Measurements from ENCODE around the gene FNDC3A.
"Not testable (repeated sequence)": the region's sequence is repeated elsewhere in the genome, so short reads cannot be mapped to it uniquely, and the experiment has no call there.

Gene FNDC3A

GRCh38 chr13:49134305-49134704 is 158.6 kb downstream of the FNDC3A start:
- DNase-seq (ENCODE audit: low read depth, low spot score) = no peak

GRCh38 chr13:49137138-49137643 is 161.5 kb downstream of the FNDC3A start:
- DNase-seq (ENCODE audit: low read depth, low spot score) = not testable (repeated sequence)

GRCh38 chr13:49140910-49141611 is 165.3 kb downstream of the FNDC3A start:
- no peak for DNase-seq (ENCODE audit: low read depth, low spot score)

GRCh38 chr13:49146950-49147355 is 171.2 kb downstream of the FNDC3A start:
- DNase-seq (ENCODE audit: low read depth, low spot score) = no peak

DNA sequence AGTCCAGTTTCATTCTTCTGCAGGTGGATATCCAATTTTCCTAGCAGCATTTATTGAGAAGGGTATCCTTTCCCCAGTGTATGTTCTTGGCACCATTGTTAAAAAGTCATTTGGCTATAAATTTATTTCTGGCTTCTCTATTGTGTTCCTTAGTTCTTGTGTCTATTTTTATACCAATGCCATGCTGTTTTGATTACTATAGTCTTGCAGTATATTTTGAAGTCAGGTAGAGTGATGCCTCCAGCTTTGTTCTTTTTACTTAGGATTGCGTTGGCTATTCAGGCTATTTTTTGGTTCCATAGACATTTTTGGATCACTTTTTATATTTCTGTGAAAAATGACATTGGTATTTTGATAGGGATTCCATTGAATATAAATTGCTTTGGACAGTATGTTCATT is 172.7 kb downstream of the FNDC3A start:
- no peak for DNase-seq (ENCODE audit: low read depth, low spot score)

- DNase-seq (ENCODE audit: low read depth, low spot score) = not testable (repeated sequence)
Measured at GRCh38 chr13:49157955-49158584, 182.4 kb downstream of the FNDC3A start.

GRCh38 chr13:49163162-49163561 is 187.4 kb downstream of the FNDC3A start:
- DNase-seq (ENCODE audit: low read depth, low spot score) = not testable (repeated sequence)

DNA sequence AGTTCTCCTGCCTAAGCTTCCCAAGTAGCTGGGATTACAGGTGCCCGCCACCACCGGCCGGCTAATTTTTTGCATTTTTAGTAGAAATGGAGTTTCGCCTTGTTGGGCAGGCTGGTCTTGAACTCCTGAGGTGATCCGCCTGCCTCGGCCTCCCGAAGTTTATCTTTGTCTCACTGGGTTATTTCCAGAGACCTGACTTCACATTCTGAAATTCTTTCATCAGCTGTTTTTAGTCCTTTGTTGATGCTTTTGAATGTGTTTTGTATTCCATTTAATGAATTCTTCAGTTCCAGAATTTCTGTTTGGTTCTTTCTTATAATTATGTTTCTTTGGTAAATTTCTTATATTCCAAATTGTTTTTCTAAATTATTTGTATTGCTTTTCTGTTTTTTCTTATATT is 189.0 kb downstream of the FNDC3A start:
- no peak for DNase-seq (ENCODE audit: low read depth, low spot score)

DNA sequence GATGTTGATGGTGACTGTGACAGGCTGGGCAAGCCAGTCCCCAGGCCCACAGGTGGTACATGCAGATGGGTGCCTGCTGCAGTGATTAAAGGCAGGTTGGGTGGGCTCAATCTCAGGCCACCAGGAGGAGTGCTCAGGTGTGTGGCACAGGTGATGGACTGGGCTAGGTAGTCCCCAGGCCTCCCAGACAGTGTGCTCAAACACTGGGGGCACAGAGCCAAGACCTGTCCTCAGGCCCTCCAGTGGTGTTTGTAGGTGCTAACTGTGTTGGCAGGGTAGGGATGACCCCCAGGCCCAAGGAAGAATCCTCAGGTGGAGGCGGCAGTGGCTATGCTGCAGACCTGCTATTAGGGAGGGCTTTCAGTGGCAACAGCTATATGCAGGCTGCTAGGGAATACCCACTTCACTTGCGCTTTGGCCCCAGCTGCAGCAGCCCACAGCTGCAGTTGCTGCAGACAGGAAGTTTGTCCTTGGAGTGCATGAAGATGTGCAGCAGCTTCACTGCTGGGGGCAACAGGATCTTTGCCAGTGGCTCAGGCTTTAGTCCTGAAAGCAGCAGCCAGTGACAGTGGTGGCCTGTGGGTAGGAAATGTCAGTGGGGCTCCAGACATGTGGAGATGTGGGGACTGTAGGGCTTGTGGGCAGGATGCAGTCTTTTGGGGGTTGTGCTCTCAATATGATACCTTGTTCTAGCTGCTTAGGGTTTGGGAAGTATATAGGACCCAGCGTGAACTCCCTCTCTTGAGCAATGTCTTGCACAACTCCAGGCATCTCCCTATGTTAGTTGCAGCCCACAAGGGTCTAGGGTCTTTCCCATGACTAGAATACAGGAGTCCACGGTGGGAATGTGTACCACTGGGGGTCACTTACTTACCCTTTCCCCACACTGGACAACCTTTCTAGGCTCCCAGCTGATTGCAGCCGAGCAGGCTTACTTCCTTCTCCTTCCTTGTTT is 190.4 kb downstream of the FNDC3A start:
- no peak for DNase-seq (ENCODE audit: low read depth, low spot score)

GRCh38 chr13:49171359-49171758 is 195.6 kb downstream of the FNDC3A start:
- DNase-seq (ENCODE audit: low read depth, low spot score) = no peak

GRCh38 chr13:49183672-49184325 is 208.1 kb downstream of the FNDC3A start:
- no peak for DNase-seq (ENCODE audit: low read depth, low spot score)

GRCh38 chr13:49184621-49185020 is 208.9 kb downstream of the FNDC3A start:
- DNase-seq (ENCODE audit: low read depth, low spot score) = no peak

DNA sequence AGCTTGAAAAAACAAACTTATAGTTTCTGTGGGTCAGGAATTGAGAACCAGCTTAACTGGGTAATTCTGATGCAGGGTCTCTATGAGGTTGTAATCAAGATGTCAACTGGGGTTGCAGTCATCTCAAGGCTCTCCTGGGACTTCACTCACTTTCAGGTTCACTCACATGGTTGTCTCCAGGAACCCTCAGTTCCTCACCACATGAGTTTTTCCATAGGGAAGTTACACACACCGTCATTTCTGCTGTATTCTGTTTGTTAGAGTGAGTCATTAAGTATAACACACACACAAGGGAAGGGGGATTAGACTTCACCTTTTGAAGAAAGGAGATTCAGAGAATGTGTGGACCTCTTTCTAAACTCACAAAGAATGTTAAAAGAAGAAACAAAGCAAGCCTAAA is 209.6 kb downstream of the FNDC3A start:
- DNase-seq (ENCODE audit: low read depth, low spot score) = no peak

GRCh38 chr13:49190901-49191300 is 215.2 kb downstream of the FNDC3A start:
- DNase-seq (ENCODE audit: low read depth, low spot score) = no peak

- DNase-seq (ENCODE audit: low read depth, low spot score) = no peak
Measured at GRCh38 chr13:49206641-49207040, 230.9 kb downstream of the FNDC3A start.

DNA sequence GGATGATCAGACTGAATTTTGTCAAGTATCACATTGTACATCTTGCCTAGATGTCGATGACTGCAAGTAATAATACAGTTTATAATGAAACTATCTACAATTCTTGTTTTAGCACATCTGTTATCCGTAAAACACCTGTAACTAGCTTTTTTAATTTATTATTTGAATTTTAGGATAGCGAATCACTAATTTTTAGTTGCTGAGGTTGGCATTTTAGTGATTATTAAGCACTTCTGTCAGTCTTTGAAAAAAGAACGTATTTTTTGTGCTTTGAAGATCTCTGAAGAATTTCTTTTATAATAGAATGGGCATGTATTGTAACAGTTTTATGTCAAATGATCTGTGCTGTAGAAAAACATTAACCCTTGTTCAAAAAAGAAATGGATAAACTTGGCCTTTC is 232.9 kb downstream of the FNDC3A start:
- DNase-seq (ENCODE audit: low read depth, low spot score) = no peak

- DNase-seq (ENCODE audit: low read depth, low spot score) = no peak
Measured at GRCh38 chr13:49210114-49210513, 234.4 kb downstream of the FNDC3A start.

- no peak for DNase-seq (ENCODE audit: low read depth, low spot score)
Measured at GRCh38 chr13:49210669-49211068, 235.0 kb downstream of the FNDC3A start.

DNA sequence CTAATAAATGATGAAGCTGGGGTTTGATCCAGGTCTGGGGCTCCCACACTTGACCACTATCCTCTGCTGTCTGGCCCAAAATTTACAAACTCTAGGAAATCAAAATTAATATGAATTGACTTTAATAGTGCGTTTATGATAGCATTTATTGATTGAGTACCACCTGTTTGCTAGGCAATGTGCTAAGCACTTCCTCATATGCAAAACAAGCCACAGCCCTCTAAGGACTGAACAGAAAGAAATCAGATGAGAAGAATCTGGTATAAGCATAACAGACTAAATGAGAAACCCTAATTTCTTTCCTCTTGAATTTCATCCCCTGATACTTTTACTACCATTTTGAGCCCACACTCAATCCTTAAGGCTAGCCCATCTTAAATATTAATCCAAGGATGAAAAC is 237.8 kb downstream of the FNDC3A start:
- DNase-seq (ENCODE audit: low read depth, low spot score) = no peak

DNA sequence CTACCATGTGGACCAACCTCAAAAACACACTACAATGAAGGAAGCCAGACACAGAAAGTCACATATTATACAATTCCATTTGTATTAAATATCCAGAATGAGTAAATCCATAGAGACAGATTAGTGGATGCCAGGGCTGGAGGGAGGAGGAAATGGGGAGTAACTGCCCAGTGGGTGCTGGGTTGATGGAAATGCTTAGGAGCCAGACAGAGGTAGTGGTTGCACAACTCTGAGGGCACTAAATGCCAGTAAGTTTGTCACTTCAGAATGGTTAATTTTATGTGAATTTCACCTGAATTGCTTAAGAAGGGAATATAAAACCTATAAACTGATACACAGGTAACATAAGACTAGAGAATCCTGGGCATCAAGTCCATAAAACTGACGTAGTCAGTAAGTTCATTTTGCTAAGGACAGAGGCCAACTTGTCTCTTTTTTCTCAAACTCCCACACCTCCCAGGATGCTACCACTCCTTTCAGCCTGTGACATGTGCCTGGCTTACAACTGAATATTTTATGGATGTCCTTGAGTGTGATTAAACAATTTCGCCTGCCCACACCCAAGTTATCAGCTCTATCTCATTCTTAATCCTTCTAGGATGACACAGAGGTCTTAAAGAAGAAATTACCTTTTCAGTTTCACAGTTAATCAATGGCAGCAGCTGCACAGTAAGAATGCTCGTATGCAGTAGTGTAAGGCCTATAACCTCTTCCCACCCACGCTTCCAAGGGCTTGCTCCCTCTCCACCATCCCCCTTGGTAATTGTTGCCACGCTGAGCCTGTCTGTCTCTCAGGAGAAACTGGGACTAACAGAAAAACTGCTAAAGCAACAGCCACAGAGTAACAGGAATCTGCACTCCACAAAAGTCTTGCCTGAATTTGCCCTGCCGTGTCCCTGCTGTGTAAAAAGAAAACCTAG is 238.5 kb downstream of the FNDC3A start:
- no peak for DNase-seq (ENCODE audit: low read depth, low spot score)

All from activated CD4-positive, CD25-positive, alpha-beta regulatory T cell treated with anti-CD3 and anti-CD28 coated beads, Interleukin-2, amount 50 U/mL, for 16 hours (primary cell).